Endothelial cell (in vitro differentiated cells): ENCODE measurements around the gene RFC2. TPM values are rescaled to one million over a fixed set of nuclear protein-coding genes. Genes with fewer than 3 reads are reported as not detected.

Source experiments
- DNase-seq: peaks from one replicate; pipeline ENCODE4 v3.0.0; 2021; ENCODE audit warnings: low spot score
- H3K27ac Mint-ChIP-seq: one replicate; pipeline ENCODE4 v1.8.0; 2021; ENCODE audit warnings: mixed read lengths, inconsistent platforms; ENCODE audit not compliant: unreplicated experiment
- H3K27me3 Mint-ChIP-seq: one replicate; pipeline ENCODE4 v1.8.0; 2021; ENCODE audit warnings: mild to moderate bottlenecking, moderate library complexity, mixed read lengths, inconsistent platforms; ENCODE audit not compliant: unreplicated experiment
- H3K36me3 Mint-ChIP-seq: one replicate; pipeline ENCODE4 v1.8.0; 2021; ENCODE audit warnings: mild to moderate bottlenecking, low read depth, mixed read lengths, inconsistent platforms; ENCODE audit not compliant: unreplicated experiment
- H3K4me1 Mint-ChIP-seq: one replicate; pipeline ENCODE4 v1.8.0; 2021; ENCODE audit warnings: mild to moderate bottlenecking, mixed read lengths, inconsistent platforms; ENCODE audit not compliant: unreplicated experiment
- H3K4me3 Mint-ChIP-seq: one replicate; pipeline ENCODE4 v1.8.0; 2021; ENCODE audit warnings: mild to moderate bottlenecking, mixed read lengths, inconsistent platforms; ENCODE audit not compliant: unreplicated experiment
- H3K9me3 Mint-ChIP-seq: one replicate; pipeline ENCODE4 v1.8.0; 2021; ENCODE audit warnings: mixed read lengths, inconsistent platforms; ENCODE audit not compliant: unreplicated experiment
- total RNA-seq: library from RNA; stranded (reverse); fragmentation: NEBNext Ultra II Directional; extraction: Animal tissue kit (Norgen Biotek cat#: 25700); gene quantifications from one replicate; pipeline ENCODE4 v1.2.1, GENCODE V29; 2021; ENCODE audit not compliant: unreplicated experiment
- TF ChIP-seq, protein P1 (sequence below): fragments of 200-600 bp; sonication (generic); IDR thresholded peaks from one replicate; pipeline ENCODE4 v1.5.0; 2021; ENCODE audit warnings: antibody characterized with exemption; ENCODE audit not compliant: unreplicated experiment

Gene RFC2
- total RNA-seq, 1 donor from 2014 or later, result 38.8 TPM

DNA sequence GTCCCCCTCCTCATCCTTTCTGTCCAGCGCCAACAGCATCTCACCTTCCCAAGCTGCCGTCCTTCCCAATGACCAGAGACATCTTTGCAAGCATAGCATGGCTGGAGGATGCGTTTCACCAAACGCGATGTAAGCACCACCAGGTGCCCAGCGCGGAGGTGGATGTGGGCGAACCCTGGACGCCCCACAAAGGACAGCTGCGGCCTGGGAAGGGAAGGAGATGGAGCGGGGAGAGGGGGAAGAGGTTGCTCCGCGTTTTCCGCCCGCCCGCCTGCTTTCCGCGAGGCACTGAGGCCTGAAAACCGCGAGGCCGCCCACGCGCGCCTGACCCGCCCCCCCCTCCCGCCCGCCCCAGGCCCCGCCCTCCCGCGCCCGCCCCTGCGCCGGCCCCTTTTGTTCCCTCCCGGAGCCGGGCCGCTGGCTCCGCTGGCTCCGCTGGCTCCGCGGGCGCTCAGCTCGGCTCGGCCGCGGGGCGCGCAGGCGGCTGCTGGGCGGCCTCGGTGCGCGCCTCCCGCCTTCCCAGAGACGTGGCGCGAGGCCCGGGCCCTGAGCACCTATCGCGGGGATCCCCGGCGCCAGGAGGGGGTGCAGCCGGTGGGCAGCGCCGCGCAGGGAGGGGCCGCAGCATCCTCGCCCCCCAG is 34.9 kb upstream of the RFC2 start, which contains the start of gene CLIP2:
CLIP2 (plus strand) TSS at position 390 of the 641 bp plus-strand sequence. CDS start 28,140 bp downstream, outside the sequence.
- peak; percentile 81 for DNase-seq
- peaks cover 13% of the 10 kb centered on the region for H3K27me3 Mint-ChIP-seq
- peaks cover 40% of the 10 kb centered on the region for H3K4me1 Mint-ChIP-seq
- H3K9me3 Mint-ChIP-seq, result no peaks in the 10 kb centered on the region
- H3K4me3 Mint-ChIP-seq, result peak within 1 kb of the TSS; percentile 97
- peak within 1 kb of the TSS; percentile 79 for H3K27ac Mint-ChIP-seq
- H3K36me3 Mint-ChIP-seq, result peaks cover 9% of the 10 kb centered on the region
- TF ChIP-seq, protein P1, sequence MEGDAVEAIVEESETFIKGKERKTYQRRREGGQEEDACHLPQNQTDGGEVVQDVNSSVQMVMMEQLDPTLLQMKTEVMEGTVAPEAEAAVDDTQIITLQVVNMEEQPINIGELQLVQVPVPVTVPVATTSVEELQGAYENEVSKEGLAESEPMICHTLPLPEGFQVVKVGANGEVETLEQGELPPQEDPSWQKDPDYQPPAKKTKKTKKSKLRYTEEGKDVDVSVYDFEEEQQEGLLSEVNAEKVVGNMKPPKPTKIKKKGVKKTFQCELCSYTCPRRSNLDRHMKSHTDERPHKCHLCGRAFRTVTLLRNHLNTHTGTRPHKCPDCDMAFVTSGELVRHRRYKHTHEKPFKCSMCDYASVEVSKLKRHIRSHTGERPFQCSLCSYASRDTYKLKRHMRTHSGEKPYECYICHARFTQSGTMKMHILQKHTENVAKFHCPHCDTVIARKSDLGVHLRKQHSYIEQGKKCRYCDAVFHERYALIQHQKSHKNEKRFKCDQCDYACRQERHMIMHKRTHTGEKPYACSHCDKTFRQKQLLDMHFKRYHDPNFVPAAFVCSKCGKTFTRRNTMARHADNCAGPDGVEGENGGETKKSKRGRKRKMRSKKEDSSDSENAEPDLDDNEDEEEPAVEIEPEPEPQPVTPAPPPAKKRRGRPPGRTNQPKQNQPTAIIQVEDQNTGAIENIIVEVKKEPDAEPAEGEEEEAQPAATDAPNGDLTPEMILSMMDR, result no peak

DNA sequence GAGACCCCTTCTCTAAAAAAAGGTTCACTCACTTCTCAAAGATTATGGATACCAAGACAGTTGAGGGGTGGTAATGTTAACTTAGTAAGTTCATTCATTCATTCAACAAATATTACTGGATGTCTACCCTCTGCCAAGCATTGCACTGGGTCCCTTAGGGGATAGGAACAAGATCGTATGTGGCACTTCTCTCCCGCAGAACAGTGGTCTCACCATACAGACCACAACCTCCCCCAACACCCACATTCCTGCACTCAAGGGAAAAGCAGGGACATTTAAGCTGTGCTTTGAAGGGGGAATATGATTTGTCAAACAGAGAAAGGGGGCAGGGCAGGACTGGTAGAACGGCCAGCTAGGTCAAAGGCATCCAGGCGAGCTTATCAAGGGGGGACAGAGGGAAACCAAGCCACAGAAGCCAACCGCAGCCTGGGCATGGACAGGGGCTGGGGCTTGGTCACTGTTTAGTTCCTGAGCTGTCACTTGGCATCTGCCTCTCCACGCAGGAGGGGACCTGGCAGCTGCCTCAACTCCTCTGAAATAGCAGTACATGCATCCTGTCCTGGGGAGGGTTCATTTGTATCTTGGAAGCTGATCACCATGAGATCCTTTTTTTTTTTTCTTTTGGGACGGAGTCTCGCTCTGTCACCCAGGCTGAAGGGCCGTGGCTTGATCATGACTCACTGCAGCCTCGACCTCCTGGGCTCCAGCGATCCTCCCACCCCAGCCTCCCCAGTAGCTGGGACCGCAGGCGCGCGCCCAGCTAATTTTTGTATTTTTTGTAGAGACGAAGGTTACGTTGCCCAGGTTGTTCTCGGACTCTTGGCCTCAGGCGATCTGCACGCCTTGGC is 34.1 kb upstream of the RFC2 start:
- H3K27ac Mint-ChIP-seq, result peak overlapping the region; percentile 79
- no peak for DNase-seq
- H3K9me3 Mint-ChIP-seq, result no peaks in the 10 kb centered on the region
- H3K4me3 Mint-ChIP-seq, result peak overlapping the region; percentile 97
- TF ChIP-seq, protein P1, result no peak
- peaks cover 36% of the 10 kb centered on the region for H3K4me1 Mint-ChIP-seq
- H3K36me3 Mint-ChIP-seq, result peaks cover 9% of the 10 kb centered on the region
- H3K27me3 Mint-ChIP-seq, result peaks cover 17% of the 10 kb centered on the region

DNA sequence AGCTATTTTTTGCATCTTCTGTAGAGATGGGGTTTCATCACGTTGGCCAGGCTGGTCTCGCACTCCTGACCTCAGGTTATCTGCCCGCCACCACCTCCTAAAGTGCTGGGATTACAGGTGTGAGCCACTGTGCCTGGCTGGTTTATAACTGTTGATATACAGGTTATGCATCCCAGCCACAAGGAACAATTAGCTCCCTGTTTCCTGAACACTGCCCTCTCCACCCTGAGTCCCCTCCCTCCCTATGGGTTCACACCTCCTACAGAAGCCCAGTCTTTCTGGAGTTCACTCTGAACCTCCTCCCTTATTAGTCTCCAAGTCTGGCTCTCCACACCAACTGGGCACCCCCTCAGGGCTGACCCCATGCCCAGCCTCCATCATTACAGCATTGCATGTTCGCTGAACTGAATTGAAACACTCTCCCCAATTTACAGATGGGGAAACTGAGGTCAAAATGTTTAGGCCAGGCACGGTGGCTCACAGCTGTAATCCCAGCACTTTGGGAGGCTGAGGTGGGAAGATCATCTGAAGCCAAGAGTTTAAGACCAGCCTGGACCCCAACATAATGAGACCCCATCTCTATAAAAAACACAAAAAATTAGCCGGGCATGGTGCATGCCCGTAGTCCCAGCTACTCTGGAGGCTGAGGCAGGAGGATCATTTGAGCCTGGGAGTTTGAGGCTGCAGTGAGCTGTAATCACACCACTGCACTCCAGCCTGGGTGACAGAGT is 33.3 kb upstream of the RFC2 start:
- no peak overlapping the region for H3K27ac Mint-ChIP-seq
- H3K4me3 Mint-ChIP-seq, result no peak overlapping the region
- peaks cover 9% of the 10 kb centered on the region for H3K36me3 Mint-ChIP-seq
- TF ChIP-seq, protein P1, result no peak
- H3K27me3 Mint-ChIP-seq, result peaks cover 18% of the 10 kb centered on the region
- DNase-seq, result no peak
- peaks cover 29% of the 10 kb centered on the region for H3K4me1 Mint-ChIP-seq
- no peaks in the 10 kb centered on the region for H3K9me3 Mint-ChIP-seq

DNA sequence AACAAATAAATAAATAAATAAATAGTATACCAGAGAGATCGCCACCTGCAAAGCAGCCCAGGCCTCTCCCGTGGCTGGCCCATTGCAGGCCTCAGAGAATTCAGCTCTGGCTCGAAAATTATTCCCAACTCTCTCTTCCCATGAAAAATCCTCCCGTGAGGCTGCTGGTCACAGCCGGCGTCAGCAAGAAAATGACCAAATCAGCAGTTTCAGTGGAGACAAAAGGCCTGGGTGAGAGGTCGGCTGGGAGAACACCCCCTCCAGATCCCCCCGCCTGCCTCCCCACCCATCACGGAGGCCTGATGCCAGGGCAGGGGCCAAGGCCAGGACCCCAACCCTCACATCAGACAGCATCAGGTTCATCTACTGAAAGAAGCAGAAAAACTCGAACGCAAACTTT is 31.9 kb upstream of the RFC2 start:
- TF ChIP-seq, protein P1, result no peak
- Mint-ChIP-seq H3K36me3 (peaks cover 9% of the 10 kb centered on the region), H3K4me3 (no peak overlapping the region), H3K4me1 (peaks cover 20% of the 10 kb centered on the region), H3K27ac (no peak overlapping the region), H3K9me3 (no peaks in the 10 kb centered on the region), H3K27me3 (peaks cover 13% of the 10 kb centered on the region)
- no peak for DNase-seq
